Activated naive CD4-positive, alpha-beta T cell treated with anti-CD3 and anti-CD28 coated beads, Interleukin-2, amount 50 U/mL, for 16 hours (primary cell): ENCODE measurements around the gene GCDH.
A peak's percentile ranks its signal among the peaks of the same experiment; 100 is the strongest.
"Not testable (repeated sequence)": the region's sequence is repeated elsewhere in the genome, so short reads cannot be mapped to it uniquely, and the experiment has no call there.

Experiments
- DNase-seq: peaks from one replicate; pipeline ENCODE4 v3.0.0-alpha.2; 2020

GCDH gene

DNA sequence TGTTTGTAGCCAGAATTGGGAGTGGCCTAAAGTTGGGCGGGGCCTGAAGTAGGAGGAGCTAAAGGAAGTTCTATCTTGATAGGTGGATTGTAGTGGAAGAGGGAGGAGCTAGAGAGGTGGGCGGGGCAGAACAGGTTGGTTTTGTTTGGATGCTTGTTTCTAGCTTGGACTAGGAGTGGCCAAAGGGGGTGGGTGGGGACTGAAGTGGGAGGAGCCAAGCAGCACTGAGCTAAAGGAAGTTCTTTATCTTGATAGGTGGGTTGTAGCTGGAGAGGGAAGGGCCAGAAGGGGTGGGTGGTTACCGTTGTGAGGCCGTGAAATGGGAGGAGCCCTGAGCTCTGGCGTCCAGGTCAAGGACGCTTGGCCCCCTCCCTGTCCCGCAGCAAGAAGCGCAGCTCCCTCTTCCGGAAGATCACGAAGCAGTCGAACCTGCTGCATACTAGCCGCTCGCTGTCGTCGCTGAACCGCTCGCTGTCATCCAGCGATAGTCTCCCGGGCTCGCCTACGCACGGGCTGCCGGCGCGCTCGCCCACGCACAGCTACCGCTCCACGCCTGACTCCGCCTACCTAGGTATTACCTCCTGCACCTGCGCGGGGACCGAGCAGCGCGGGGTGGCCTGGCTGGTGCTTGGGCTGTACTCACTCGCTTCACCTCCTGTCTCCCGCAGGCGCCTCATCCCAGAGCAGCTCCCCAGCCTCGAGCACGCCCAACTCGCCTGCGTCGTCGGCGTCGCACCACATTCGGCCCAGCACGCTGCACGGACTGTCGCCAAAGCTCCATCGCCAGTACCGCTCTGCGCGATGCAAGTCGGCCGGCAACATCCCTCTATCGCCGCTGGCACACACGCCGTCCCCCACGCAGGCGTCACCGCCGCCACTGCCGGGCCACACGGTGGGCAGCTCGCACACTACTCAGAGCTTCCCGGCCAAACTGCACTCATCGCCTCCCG, 17.7 kb upstream of the GCDH start:
- peak; percentile 63 for DNase-seq

DNA sequence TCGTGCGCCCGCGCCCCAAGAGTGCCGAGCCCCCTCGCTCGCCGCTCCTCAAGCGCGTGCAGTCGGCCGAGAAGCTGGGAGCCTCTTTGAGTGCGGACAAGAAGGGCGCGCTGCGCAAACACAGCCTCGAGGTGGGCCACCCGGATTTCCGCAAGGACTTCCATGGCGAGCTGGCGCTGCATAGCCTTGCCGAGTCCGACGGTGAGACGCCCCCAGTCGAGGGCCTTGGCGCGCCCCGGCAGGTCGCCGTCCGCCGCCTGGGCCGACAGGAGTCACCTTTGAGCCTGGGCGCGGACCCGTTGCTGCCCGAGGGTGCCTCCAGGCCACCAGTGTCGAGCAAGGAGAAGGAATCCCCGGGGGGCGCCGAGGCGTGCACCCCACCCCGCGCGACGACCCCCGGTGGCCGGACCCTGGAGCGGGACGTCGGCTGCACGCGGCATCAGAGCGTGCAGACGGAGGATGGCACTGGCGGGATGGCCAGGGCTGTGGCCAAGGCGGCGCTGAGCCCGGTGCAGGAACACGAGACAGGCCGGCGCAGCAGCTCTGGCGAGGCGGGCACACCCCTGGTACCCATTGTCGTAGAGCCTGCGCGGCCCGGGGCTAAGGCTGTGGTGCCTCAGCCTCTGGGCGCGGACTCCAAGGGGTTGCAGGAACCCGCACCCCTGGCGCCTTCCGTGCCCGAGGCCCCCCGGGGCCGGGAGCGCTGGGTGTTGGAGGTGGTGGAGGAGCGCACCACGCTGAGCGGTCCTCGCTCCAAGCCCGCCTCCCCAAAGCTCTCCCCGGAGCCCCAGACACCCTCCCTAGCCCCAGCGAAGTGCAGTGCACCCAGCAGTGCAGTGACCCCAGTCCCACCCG, 16.8 kb upstream of the GCDH start:
- no peak for DNase-seq

DNA sequence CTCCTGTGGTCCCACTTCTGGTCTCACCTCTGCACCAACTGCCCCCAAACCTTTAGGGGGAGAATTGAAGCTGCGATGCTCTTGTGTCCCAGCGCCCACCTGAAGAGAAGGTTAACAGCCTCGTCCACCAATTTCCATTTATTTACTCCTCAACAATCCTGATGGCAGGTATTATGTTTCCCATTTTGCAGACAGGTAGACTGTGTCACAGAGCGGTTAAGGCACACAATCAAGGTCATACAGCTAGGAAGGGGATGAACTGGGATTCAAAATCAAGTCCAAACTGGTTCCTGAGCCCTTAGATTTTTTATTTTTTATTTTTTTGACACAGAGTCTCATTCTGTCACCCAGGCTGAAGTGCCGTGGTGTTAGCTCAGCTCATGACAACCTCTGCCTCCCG, 15.9 kb upstream of the GCDH start:
- DNase-seq, result no peak

DNA sequence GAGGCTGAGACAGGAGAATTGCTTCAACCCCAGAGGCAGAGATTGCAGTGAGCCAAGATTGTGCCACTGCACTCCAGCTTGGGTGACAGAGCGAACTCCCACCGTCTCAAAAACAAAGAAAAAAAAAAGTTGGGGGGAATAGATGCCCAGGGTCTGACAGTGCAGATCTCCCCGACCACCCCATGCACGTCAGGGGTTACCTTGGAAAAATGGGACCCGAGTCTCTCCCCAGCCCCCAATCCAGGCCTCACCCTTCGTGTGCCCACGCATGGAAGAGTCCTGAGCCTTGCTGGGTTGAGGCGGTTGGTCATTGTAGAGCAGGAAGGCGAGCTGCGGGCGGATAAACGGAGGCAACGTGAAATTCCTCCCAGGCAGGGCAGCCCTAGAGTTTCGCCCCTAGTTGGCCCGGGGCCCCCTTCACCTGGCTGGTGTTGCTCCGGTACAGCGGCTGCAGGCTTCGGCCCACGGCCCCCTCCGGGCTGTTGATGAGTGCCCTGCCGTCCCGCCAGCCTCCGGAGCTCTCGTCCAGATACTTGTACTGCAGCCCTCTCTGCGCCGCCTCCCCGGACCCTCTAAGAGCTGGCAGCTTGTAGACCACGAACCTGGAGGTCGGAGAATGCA, 10.3 kb upstream of the GCDH start:
- DNase-seq, result no peak

DNA sequence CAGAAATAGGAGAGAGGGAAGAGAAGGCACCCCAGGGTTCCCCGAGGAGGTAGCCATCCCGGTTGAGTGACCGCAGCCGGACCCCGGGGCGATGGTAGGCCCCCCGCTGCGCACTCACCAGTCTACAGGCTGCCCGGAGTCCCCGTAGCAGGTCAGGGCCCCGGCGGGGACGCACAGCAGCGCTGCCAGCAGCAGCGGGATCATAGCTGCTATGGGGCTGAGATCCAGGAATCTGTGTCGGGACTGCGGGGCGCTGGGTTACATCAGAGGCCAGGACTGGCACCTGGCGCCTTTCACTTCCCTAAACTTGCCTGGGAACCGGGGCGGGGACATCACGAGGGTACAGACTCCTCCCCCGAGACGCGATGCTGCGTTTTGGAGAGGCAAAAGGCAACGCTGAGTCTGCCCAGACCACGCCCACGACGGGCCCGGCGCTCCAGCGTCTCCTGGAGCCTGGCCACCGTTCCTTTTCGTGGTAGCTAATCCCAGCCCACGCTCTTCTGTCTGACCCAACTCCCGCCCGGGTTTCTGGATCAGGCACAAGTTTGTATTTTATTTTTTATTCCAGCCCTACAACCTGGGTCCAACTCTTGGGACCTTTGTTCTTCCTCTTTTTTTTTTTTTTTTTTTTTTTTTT, 9.7 kb upstream of the GCDH start, which contains the start of gene DNASE2:
Gene DNASE2, minus strand, starts transcription at position 278 of the 637 bp plus-strand sequence. Its CDS starts 74 bp downstream, at position 204.
- peak; percentile 90 for DNase-seq

DNA sequence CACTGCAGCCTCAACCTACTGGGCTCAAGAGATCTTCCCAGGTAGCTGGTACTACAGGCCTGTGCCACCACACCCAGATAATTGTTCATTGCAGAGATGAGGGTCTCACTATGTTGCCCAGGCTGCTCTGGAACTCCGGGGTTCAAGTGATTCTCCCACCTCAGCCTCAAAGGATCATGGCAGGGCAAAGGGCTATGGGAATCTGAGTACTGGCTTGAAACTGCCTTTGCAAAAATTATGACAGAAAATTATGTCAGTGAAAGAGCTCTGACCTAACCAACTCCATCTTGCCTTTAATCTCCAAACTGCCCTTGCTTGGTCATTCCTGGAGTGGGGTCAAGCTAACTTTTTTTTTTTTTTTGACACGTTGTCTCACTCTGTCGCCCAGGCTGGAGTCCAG, 8.4 kb upstream of the GCDH start:
- DNase-seq, result no peak

DNA sequence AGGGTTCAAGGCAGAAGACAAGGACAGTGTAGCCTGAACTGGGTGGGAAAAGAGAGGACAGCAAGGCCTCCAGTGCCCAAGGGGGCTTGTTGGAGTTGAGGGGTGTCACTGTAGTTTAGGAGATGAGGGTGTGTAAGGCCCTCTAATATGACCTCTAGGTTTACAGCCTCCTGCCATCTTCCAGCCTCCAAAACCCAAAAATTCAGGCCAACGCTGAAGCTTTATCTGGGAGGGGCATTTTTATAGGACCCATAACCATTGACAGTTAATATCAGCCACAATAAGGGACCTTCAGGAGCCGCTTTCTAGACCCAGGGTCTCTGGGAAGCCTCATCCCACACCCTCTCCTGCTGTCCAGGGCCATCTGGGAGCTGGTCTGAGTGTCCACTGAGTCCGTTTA, 6.8 kb upstream of the GCDH start:
- no peak for DNase-seq

DNA sequence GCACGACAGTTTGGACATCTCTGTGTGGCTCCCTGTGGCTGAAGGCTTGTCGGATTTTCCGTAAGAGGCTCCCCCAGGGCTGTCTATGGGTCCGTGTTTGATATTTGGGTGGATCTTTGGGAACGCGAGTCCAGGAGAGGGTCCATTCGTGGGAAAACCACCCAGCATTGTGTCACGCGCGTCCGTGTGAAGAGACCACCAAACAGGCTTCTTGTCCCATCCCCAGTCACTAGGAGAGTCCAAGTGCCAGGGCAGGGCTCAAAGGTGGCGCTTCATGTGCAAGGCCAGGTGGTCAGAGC, 6.4 kb upstream of the GCDH start:
- DNase-seq, result no peak

DNA sequence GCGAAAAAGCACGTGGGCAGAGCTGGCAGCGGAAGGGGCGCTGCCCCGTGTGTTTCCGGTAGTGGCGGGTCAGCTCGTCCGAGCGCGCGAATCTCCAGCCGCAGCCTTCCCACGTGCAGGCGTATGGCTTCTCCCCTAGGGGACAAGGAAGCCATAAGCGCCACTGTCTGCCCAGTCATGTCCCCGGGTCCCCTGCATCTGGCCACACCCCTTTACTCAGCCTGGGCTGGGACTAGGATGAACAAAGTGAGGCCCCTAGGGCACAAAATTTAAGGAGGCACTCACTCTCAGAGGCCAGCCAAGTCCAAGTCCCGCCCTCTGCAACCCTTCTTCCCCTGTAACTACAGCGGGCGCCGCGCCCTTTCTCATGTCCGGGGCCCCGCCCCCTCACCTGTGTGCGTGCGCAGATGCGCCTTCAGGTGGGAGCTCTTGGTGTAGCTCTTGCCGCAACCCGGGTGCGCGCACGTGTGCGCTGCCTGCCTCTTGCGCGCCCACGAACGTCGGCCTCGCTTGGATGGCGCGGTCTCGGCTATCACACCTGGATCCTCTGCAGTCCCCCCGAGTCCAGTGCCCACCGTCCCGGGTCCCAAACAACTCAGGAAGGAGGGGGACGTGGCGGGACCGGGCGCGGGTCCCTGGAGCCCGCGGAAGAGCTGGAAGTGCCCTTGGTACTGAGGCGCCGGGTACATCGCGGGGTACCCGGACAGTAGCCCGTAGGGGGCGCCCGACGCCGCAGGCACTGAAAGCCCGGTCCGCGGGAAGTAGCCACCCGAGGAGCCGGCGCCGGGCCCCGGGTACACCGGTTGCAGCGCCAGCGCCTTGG, 5.8 kb upstream of the GCDH start:
- peak; percentile 96 for DNase-seq

DNA sequence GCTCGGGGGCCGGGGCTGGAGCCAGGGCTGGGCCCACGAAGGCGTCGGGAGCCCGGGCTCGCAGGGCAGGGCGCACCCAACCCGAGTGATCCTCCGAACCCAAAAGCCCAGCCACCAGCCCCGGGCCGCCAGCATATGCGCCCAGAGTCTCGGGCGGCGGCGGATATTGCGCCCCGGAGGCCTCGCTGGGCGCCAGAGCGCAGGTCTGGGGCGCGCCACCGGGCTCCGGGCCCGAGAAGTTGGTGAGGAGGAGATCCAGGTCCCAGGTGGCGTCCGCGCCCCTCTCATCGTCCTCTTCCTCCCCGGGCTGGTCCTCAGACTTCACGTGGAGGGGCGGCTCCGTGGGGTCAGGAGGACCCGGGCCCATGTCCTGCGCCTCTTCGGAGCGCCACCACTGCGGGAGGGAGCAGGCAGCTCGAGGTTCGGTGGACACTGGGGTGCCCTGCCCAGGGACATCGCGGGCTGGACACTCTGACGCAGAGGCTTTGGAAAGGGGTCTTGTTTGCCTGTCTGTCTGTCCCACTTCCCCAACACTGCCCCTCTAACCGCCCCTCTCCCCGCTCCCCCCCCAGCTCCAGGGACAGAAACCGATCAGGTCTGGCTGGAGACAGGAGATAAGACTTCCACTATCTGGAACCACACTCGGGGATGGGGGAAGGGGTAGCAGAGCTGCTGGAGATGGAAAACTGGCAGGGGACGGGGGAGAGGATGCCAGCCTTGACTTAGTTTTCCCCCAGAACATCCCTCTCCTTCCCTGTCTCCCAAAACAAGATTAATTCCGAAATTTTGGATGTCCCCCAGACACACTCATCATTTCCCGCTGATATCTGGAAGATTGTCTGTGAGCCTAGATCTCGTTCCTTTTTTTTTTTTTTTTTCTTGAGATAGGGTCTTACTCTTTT, 5.0 kb upstream of the GCDH start:
- no peak for DNase-seq

DNA sequence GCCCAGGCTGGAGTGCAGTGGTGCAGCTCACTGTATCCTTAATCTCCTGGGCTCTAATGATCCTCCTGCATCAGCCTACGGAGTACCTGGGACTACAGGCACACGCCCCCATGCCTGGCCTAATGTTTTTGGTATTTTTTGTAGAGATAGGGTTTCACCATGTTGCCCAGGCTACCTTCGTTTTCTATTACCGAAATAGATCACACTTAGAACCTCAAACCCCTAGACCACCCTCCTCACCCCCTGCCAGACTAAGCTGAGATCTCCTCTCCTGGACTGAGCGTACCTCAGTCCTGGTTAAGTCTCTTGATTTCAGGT, 4.3 kb upstream of the GCDH start:
- DNase-seq, result no peak

DNA sequence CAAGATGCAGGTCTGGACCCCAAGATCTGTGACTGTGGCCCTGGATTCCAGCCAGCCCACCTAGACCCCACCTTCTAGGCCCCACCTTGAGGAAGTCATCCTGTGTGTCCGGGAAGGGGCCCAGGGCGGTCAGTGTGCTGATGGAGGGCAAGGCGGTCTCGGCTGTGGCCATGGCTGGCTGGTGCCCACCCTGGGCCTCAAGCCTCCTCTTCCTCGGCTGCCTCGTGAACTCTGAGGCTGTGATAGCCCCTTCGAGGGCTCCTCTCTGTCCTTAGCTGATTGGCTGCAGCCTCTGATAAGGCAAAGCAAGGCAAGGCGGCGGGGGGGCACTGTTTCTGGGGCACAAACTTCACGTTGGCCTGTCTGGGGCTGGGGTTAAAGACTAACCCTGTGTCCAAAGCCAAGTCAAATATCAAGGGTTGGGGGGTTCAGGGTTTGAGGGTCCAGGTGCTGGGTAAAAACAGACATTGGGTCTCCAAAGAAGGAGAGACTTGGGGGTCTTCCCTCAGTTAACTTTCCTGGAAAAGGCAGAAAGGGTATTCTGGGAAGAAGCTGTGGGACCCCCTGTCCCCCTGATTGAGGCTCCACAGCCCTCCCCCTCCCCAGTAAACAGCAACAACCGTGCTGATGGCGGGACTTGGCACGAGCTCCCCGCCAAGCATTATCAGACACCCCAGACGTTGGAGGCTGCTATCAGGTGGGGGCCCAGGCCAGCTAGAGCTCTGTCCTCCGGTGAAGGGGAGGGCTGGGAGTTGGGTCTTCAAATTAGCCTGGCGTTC, 3.8 kb upstream of the GCDH start, which contains the start of gene KLF1:
Gene KLF1, minus strand, starts transcription at position 233 of the 779 bp plus-strand sequence. Its CDS starts 61 bp downstream, at position 172.
- DNase-seq, result no peak

DNA sequence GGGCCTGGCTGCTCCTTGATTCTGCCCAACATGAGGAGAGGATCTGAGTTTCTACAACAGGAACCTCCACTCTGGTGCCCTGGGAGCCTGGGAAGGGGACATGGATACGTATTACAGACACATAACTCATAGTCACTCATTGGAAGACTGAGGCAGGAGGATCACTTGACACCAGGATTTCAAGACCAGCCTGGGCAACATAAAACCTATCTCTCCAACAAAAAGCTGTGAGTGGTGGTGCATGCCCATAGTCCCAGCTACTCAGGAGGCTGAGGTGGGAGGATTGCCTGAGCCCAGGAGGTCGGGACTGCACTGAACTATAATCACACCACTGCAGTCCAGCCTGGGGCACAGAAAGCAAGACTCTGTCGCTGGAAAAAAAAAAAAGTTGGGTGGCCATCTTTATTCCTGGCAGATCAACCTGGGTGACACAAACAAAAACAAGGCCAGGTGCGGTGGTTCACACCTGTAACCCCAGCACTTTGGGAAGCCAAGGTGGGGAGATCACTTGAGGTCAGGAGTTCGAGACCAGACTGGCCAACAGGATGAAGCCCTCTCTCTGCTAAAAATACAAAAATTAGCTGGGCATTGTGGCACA, 2.9 kb upstream of the GCDH start:
- no peak for DNase-seq

DNA sequence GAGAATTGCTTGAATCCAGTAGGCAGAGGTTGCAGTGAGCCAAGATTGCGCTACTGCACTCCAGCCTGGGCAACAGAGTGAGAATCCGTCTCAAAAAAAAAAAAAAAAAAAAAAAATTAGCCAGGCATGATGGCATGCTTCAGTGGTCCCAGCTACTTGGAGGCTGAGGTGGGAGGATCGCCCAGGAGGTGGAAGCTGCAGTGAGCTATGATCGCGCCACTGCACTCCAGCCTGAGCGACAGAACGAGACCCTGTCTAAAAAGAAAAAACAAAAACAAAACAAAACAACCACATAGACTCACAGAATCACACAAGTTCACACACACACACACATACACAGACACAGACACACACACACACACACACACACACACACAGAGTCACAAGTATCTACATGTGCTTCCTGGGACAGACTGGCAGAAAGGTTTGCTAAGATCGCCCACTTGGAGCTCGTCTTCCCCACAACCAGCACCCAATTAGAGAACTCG, 617 bp upstream of the GCDH start:
- DNase-seq, result not testable (repeated sequence)

DNA sequence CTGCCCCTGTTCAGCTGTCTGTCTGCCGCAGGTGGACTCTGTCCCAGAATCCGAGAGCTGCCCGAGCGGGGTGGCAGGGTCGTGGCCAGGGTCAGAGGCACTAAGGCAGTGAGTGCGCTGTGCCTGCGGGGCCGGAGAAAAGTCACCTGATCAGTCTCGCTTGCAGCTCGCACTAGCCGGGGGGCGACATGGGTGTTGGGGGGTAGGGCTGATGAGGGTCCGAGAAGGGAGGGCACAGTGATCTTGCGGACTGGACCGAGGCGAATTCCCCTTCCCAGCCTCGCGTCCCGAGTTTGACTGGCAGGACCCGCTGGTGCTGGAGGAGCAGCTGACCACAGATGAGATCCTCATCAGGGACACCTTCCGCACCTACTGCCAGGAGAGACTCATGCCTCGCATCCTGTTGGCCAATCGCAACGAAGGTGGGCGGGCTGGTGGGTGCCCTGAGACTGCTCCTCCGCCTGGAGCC, 627 bp downstream of the GCDH start:
- no peak for DNase-seq

DNA sequence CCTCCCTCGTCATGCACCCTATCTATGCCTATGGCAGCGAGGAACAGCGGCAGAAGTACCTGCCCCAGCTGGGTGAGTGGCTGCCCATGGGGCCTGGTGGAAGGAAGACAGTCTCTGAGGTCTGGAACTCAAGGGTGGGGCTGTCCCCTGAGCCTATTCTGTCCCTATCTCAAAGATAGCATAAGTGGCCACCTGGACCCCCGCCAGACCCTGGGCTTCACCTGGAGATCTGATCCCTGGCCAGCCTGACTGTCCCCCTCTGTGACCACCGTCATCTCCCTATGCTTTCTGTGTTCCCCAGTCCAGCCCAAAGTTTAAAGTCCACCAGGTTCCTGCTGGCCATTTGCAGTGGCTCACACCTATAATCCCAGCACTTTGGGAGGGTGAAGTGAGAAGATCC, 2.6 kb downstream of the GCDH start:
- no peak for DNase-seq

DNA sequence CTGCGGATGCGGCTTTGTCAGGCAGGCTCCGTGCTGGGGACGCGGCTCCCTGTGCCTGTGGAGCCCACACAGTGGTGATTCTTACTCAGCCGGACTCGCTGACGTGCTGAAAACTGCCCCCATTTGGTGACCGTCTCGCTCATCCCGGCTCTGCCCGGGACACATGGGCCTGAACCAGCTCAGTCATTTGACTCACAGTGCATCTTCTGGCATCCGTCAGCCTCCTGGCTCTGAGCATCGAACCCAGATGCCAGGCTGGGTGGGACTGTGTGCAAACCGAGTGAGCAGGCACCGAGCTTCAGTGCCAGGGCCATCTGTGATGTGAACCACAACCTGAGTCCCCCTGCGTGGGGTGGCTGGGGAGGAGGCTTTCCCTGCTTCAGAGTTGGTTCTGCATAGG, 5.5 kb downstream of the GCDH start:
- DNase-seq, result no peak

DNA sequence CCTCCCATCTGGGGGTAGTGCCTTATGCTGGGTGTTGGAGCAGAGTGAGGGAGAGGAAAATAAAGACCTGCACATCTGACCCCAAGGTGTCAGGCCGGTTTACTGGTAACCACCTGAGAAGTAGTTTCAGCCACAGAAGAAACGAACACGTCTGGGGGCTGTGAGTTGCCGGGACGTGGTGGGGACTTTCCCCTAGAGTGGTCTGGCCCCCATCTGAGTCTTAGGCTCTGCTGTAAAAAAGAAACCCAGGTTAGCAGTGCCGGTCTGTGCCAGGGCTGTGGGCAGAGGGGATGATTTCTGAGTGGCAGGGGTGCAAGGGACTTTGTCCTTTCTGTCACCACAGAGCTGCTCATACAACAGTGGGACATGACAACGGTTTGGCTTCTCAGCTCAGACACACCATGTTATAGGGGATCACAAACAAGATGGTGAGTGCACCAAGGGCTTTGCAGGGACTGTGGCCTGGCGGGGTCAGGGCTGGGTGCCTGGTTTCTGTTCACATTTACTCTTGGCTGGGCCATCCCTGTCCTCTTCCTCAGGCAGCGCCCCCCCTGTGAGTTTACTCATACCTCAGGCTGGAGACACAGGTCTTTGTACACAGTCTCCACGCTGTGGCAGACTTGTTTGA, 9.0 kb downstream of the GCDH start:
- DNase-seq, result no peak

DNA sequence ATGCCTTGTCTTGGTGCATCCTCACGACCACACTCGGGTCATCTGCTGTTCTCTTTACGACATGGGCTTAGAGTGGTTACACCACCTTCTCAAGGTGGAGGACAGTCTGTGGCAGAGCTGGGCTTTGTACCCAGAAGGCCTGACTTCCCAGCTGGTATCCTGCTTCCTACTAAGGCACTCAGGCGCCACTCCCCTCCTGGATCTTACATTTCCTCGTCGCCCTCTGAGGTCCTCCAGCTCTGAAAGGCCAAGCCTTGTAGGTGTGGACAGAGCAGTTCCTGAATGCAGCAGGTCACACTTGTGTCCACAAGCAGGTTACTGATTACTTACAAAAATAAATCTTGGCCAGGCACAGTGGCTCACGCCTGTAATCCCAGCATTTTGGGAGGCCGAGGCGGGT, 16.2 kb downstream of the GCDH start:
- DNase-seq, result no peak
